ENCODE data around the gene POLR2H. TPM values are rescaled to one million over a fixed set of nuclear protein-coding genes. Genes with fewer than 3 reads are reported as not detected.

Gene POLR2H
- total RNA-seq, 1 donor from 2014 or later, result 87.8 TPM

- no peak overlapping the region for H3K4me3 Mint-ChIP-seq
- peaks cover 28% of the 10 kb centered on the region for H3K27me3 Mint-ChIP-seq
- no peak overlapping the region for H3K27ac Mint-ChIP-seq
- no peak for DNase-seq (ENCODE audit: extremely low spot score, unreplicated experiment)
- H3K36me3 Mint-ChIP-seq, result no peaks in the 10 kb centered on the region
- no peaks in the 10 kb centered on the region for H3K9me3 Mint-ChIP-seq
- peaks cover 4% of the 10 kb centered on the region for H3K4me1 Mint-ChIP-seq (ENCODE audit: unreplicated experiment)
- TF ChIP-seq, protein P1, sequence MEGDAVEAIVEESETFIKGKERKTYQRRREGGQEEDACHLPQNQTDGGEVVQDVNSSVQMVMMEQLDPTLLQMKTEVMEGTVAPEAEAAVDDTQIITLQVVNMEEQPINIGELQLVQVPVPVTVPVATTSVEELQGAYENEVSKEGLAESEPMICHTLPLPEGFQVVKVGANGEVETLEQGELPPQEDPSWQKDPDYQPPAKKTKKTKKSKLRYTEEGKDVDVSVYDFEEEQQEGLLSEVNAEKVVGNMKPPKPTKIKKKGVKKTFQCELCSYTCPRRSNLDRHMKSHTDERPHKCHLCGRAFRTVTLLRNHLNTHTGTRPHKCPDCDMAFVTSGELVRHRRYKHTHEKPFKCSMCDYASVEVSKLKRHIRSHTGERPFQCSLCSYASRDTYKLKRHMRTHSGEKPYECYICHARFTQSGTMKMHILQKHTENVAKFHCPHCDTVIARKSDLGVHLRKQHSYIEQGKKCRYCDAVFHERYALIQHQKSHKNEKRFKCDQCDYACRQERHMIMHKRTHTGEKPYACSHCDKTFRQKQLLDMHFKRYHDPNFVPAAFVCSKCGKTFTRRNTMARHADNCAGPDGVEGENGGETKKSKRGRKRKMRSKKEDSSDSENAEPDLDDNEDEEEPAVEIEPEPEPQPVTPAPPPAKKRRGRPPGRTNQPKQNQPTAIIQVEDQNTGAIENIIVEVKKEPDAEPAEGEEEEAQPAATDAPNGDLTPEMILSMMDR (conservative IDR thresholded peaks at IDR 0.05), result no peak
These were observed 23.4 kb downstream of the POLR2H start for GRCh38 chr3:184384856-184385422.

DNA sequence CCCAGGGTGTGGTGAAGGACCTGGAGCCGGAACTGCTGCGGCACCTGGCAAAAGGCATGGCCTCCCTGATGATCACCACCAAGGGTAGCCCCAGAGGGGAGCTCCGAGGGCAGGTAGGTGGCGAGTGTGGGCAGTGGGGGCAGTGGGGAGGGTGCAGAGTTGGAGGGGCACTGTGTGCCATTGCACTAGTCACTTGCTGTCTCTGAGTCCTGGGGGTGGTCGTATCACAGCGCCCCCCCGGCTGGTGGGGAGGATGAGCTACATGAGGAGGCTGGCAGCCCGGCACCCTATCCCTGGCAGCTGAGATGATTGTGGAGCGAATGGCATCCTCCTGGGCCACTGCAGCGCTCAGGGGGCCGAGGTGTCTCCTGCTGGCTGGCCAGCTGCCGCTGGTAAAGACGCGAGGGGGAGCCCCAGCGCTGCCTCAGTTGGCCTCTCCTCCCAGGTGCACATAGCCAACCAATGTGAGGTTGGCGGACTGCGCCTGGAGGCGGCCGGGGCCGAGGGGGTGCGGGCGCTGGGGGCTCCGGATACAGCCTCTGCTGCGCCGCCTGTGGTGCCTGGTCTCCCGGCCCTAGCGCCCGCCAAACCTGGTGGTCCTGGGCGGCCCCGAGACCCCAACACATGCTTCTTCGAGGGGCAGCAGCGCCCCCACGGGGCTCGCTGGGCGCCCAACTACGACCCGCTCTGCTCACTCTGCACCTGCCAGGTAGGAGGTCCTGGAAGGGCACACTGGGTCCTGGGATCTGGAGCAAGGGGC lies 24.7 kb downstream of the POLR2H start:
- no peak overlapping the region for H3K4me3 Mint-ChIP-seq
- DNase-seq (ENCODE audit: extremely low spot score, unreplicated experiment), result no peak
- TF ChIP-seq, protein P1 (conservative IDR thresholded peaks at IDR 0.05), result no peak
- H3K36me3 Mint-ChIP-seq, result no peaks in the 10 kb centered on the region
- H3K27me3 Mint-ChIP-seq, result peaks cover 27% of the 10 kb centered on the region
- no peaks in the 10 kb centered on the region for H3K9me3 Mint-ChIP-seq
- no peak overlapping the region for H3K27ac Mint-ChIP-seq
- peaks cover 4% of the 10 kb centered on the region for H3K4me1 Mint-ChIP-seq (ENCODE audit: unreplicated experiment)

- DNase-seq (ENCODE audit: extremely low spot score, unreplicated experiment), result no peak
- TF ChIP-seq, protein P1 (conservative IDR thresholded peaks at IDR 0.05), result no peak
- Mint-ChIP-seq H3K4me1 (ENCODE audit: unreplicated experiment) (peaks cover 4% of the 10 kb centered on the region), H3K9me3 (no peaks in the 10 kb centered on the region), H3K27me3 (peaks cover 17% of the 10 kb centered on the region), H3K36me3 (no peaks in the 10 kb centered on the region), H3K27ac (no peak overlapping the region), H3K4me3 (no peak overlapping the region)
These were observed 25.7 kb downstream of the POLR2H start for GRCh38 chr3:184387174-184387714.

- DNase-seq (ENCODE audit: extremely low spot score, unreplicated experiment), result no peak
- Mint-ChIP-seq H3K4me1 (ENCODE audit: unreplicated experiment) (peaks cover 4% of the 10 kb centered on the region), H3K27ac (no peak overlapping the region), H3K27me3 (peaks cover 10% of the 10 kb centered on the region), H3K4me3 (no peak overlapping the region), H3K9me3 (no peaks in the 10 kb centered on the region), H3K36me3 (no peaks in the 10 kb centered on the region)
- TF ChIP-seq, protein P1 (conservative IDR thresholded peaks at IDR 0.05), result no peak
These were observed 26.8 kb downstream of the POLR2H start for GRCh38 chr3:184388164-184388935.

DNA sequence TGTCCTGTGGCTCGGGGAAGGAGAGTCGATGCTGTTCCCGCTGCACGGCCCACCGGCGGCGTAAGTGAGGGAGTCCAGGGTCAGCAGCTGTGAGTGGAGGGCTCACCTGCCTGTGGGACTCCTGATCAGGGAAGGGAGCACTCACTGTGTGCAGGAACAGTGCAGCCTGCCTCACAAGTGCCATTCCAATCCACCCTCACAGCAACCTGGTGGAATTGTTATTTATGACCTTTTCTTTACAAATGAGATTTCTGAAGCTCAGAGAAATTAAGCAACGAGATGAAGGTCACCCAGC lies 27.4 kb downstream of the POLR2H start:
- H3K4me3 Mint-ChIP-seq, result no peak overlapping the region
- H3K9me3 Mint-ChIP-seq, result no peaks in the 10 kb centered on the region
- no peaks in the 10 kb centered on the region for H3K36me3 Mint-ChIP-seq
- TF ChIP-seq, protein P1 (conservative IDR thresholded peaks at IDR 0.05), result no peak
- H3K27me3 Mint-ChIP-seq, result peaks cover 10% of the 10 kb centered on the region
- DNase-seq (ENCODE audit: extremely low spot score, unreplicated experiment), result no peak
- no peak overlapping the region for H3K27ac Mint-ChIP-seq
- peaks cover 4% of the 10 kb centered on the region for H3K4me1 Mint-ChIP-seq (ENCODE audit: unreplicated experiment)
